K562 (cell line): ENCODE measurements around the gene C2. TPM values are rescaled to one million over a fixed set of nuclear protein-coding genes. Genes with fewer than 3 reads are reported as not detected.

ENCODE experiments used
- ATF1 ChIP-seq, 2 experiments: fragments of 450-650 bp in 1 of 2; IDR thresholded peaks; 2 replicates each; pipeline ENCODE4 v1.6.1; 2016; ENCODE audit warnings: missing compliant biosample characterization in 1 of 2, missing genetic modification characterization in 1 of 2
- CREM ChIP-seq: IDR thresholded peaks from 2 replicates; pipeline ENCODE4 v1.6.1; 2014; ENCODE audit warnings: antibody characterized with exemption, low read depth
- DACH1 ChIP-seq: fragments of 450-650 bp; IDR thresholded peaks from 2 replicates; pipeline ENCODE4 v1.6.1; 2018; ENCODE audit not compliant: partially characterized antibody
- FOSL1 ChIP-seq: fragments of 200-800 bp; sonication (Bioruptor generic); conservative IDR thresholded peaks from 2 replicates; pipeline ENCODE4 v1.6.1; 2016; ENCODE audit warnings: missing genetic modification characterization, missing compliant biosample characterization
- KAT2B ChIP-seq: IDR thresholded peaks from one replicate; pipeline ENCODE4 v1.6.1; 2012; ENCODE audit warnings: low read depth, mild to moderate bottlenecking, control low read depth, inconsistent platforms, low read length, moderate library complexity
- RAD21 ChIP-seq, 2 experiments: fragments of 250-450 bp in 1 of 2; fragments of 450-650 bp in 1 of 2; sonication (Bioruptor Pico) in 1 of 2; formaldehyde crosslinking in 1 of 2; IDR thresholded peaks in 1 of 2; conservative IDR thresholded peaks in 1 of 2; 2 replicates each; pipeline versions ENCODE4 v1.4.0 to v1.8.0; 2020 to 2022; ENCODE audit warnings: mild to moderate bottlenecking in 2 of 2, moderate library complexity in 1 of 2
- SETDB1 ChIP-seq: IDR thresholded peaks from one replicate; pipeline ENCODE4 v1.6.1; 2012; ENCODE audit warnings: low read length, control low read depth, inconsistent platforms
- SLC30A9 ChIP-seq: fragments of 250-450 bp; sonication (Bioruptor Pico); IDR thresholded peaks from 2 replicates; pipeline ENCODE4 v1.8.0; 2022; ENCODE audit warnings: mild to moderate bottlenecking, moderate library complexity
- SMAD4 ChIP-seq: fragments of 250-450 bp; sonication (Bioruptor Pico); conservative IDR thresholded peaks from 2 replicates; pipeline ENCODE4 v1.8.0; 2021; ENCODE audit warnings: inconsistent platforms, mild to moderate bottlenecking, moderate library complexity
- SOX6 ChIP-seq: fragments of 450-650 bp; IDR thresholded peaks from 2 replicates; pipeline ENCODE4 v1.6.1; 2014; ENCODE audit warnings: mild to moderate bottlenecking
- ZNF12 ChIP-seq: sonication (generic); formaldehyde crosslinking; IDR thresholded peaks from 2 replicates; pipeline ENCODE4 v1.4.0; 2020; ENCODE audit warnings: mild to moderate bottlenecking, missing genetic modification reagents
- ZNF717 ChIP-seq: fragments of 250-450 bp; sonication (Bioruptor Pico); IDR thresholded peaks from 2 replicates; pipeline ENCODE4 v1.5.0; 2021
- polyA plus RNA-seq, 8 experiments: library from polyadenylated mRNA; depleted of rRNA in 4 of 8; stranded (reverse) in 5 of 8; unstranded in 3 of 8; fragments of >200 nt; fragmentation: Nextera tagmentation in 2 of 8; fragmentation: Illumina TruSeq in 1 of 8; extraction: Ambion mirVana in 2 of 8; extraction: Trizol in 1 of 8; gene quantifications; 2 replicates each; pipeline versions ENCODE4 v1.2.1 to v1.2.3, GENCODE V29; 2011 to 2014; ENCODE audit warnings: inconsistent platforms in 1 of 8, missing spikeins in 1 of 8
- total RNA-seq, 7 experiments: library from RNA; depleted of rRNA in 6 of 7; stranded (reverse); fragments of >200 nt in 6 of 7; fragmentation: Illumina TruSeq in 2 of 7; extraction: Trizol in 2 of 7; gene quantifications; 2 replicates each; pipeline versions ENCODE4 v1.2.1 to v1.2.3, GENCODE V29; 2011 to 2021; ENCODE audit warnings: low replicate concordance in 1 of 7
- TF ChIP-seq, protein P1 (sequence below): fragments of 450-650 bp; IDR thresholded peaks from 2 replicates; pipeline ENCODE4 v1.6.1; 2016; ENCODE audit warnings: mild to moderate bottlenecking
- TF ChIP-seq, protein P2 (sequence below): sonication (generic); formaldehyde crosslinking; IDR thresholded peaks from 2 replicates; pipeline ENCODE4 v1.8.1; 2022; ENCODE audit warnings: missing genetic modification reagents
- TF ChIP-seq, protein P3 (sequence below): fragments of 250-450 bp; sonication (Bioruptor Pico); IDR thresholded peaks from 2 replicates; pipeline ENCODE4 v1.4.0; 2020
- TF ChIP-seq, protein P4 (sequence below): sonication (generic); formaldehyde crosslinking; IDR thresholded peaks from 2 replicates; pipeline ENCODE4 v1.8.0; 2022; ENCODE audit warnings: mild to moderate bottlenecking, missing genetic modification reagents

C2 gene
- total and polyA plus RNA-seq, 9 of the 15 experiments (the other 6 are each of a cell fraction or from before 2014, with no cell fraction given), result 0.05 to 1.1 (median 0.39) TPM; not detected in 1

DNA sequence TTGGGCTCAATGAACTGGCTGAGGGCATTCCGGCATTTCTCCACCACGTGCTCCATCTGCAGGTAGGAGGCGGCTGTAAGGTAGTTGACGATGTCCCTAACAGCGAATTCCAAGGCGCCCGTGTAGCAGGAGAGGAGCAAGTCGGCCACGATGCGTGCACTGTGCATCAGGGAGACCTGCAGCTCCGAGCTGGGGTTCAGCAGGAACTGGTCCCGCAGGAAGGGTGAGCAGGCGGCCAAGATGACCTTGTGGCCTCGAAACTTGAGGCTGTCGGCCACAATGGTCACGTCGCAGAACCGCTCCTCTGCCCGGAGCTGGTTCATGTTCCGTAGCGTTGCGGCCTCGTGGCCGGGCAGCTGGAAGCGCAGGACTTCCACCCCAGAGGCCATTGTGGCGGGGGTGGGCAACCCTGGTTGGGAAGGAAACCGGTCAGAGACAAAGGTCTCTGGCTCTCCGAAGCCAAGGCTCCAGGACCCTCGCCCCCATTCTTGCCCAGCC is 26.6 kb upstream of the C2 start (continued):
- TF ChIP-seq SMAD4 (peak; percentile 70), KAT2B (no peak), DACH1 (no peak), ATF1 (CRISPR knock-in tag; IDR thresholded peaks at IDR 0.05) (no peak), ATF1 (tag; IDR thresholded peaks at IDR 0.05) (peak; percentile 36; the same call in 1 of the 2 replicates), ZNF717 (no peak), CREM (no peak; the same call in 1 of the 2 replicates), RAD21 (CRISPR knock-in tag; conservative IDR thresholded peaks at IDR 0.05 in 1 of 2, IDR thresholded peaks at IDR 0.05 in 1 of 2) (peak in 1 of 2 experiments; percentile 11; a peak in 1 of 4 replicates), SOX6 (no peak), ZNF12 (CRISPR knock-in tag) (no peak), SETDB1 (no peak), SLC30A9 (CRISPR knock-in tag) (no peak), FOSL1 (tag) (no peak)
- TF ChIP-seq, protein P1, sequence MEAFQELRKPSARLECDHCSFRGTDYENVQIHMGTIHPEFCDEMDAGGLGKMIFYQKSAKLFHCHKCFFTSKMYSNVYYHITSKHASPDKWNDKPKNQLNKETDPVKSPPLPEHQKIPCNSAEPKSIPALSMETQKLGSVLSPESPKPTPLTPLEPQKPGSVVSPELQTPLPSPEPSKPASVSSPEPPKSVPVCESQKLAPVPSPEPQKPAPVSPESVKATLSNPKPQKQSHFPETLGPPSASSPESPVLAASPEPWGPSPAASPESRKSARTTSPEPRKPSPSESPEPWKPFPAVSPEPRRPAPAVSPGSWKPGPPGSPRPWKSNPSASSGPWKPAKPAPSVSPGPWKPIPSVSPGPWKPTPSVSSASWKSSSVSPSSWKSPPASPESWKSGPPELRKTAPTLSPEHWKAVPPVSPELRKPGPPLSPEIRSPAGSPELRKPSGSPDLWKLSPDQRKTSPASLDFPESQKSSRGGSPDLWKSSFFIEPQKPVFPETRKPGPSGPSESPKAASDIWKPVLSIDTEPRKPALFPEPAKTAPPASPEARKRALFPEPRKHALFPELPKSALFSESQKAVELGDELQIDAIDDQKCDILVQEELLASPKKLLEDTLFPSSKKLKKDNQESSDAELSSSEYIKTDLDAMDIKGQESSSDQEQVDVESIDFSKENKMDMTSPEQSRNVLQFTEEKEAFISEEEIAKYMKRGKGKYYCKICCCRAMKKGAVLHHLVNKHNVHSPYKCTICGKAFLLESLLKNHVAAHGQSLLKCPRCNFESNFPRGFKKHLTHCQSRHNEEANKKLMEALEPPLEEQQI, result no peak
- TF ChIP-seq, protein P2, sequence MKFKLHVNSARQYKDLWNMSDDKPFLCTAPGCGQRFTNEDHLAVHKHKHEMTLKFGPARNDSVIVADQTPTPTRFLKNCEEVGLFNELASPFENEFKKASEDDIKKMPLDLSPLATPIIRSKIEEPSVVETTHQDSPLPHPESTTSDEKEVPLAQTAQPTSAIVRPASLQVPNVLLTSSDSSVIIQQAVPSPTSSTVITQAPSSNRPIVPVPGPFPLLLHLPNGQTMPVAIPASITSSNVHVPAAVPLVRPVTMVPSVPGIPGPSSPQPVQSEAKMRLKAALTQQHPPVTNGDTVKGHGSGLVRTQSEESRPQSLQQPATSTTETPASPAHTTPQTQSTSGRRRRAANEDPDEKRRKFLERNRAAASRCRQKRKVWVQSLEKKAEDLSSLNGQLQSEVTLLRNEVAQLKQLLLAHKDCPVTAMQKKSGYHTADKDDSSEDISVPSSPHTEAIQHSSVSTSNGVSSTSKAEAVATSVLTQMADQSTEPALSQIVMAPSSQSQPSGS, result no peak
- TF ChIP-seq, protein P3, sequence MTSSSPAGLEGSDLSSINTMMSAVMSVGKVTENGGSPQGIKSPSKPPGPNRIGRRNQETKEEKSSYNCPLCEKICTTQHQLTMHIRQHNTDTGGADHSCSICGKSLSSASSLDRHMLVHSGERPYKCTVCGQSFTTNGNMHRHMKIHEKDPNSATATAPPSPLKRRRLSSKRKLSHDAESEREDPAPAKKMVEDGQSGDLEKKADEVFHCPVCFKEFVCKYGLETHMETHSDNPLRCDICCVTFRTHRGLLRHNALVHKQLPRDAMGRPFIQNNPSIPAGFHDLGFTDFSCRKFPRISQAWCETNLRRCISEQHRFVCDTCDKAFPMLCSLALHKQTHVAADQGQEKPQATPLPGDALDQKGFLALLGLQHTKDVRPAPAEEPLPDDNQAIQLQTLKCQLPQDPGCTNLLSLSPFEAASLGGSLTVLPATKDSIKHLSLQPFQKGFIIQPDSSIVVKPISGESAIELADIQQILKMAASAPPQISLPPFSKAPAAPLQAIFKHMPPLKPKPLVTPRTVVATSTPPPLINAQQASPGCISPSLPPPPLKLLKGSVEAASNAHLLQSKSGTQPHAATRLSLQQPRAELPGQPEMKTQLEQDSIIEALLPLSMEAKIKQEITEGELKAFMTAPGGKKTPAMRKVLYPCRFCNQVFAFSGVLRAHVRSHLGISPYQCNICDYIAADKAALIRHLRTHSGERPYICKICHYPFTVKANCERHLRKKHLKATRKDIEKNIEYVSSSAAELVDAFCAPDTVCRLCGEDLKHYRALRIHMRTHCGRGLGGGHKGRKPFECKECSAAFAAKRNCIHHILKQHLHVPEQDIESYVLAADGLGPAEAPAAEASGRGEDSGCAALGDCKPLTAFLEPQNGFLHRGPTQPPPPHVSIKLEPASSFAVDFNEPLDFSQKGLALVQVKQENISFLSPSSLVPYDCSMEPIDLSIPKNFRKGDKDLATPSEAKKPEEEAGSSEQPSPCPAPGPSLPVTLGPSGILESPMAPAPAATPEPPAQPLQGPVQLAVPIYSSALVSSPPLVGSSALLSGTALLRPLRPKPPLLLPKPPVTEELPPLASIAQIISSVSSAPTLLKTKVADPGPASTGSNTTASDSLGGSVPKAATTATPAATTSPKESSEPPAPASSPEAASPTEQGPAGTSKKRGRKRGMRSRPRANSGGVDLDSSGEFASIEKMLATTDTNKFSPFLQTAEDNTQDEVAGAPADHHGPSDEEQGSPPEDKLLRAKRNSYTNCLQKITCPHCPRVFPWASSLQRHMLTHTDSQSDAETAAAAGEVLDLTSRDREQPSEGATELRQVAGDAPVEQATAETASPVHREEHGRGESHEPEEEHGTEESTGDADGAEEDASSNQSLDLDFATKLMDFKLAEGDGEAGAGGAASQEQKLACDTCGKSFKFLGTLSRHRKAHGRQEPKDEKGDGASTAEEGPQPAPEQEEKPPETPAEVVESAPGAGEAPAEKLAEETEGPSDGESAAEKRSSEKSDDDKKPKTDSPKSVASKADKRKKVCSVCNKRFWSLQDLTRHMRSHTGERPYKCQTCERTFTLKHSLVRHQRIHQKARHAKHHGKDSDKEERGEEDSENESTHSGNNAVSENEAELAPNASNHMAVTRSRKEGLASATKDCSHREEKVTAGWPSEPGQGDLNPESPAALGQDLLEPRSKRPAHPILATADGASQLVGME (CRISPR knock-in tag), result 0 out of 2 replicates have a peak, but pooled peaks have one; percentile 23
- TF ChIP-seq, protein P4, sequence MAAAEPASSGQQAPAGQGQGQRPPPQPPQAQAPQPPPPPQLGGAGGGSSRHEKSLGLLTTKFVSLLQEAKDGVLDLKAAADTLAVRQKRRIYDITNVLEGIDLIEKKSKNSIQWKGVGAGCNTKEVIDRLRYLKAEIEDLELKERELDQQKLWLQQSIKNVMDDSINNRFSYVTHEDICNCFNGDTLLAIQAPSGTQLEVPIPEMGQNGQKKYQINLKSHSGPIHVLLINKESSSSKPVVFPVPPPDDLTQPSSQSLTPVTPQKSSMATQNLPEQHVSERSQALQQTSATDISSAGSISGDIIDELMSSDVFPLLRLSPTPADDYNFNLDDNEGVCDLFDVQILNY (CRISPR knock-in tag), result 0 out of 2 replicates have a peak, but pooled peaks have one; percentile 68
